Panc1 (cell line): ENCODE data around the gene FAM216B. TPM values are rescaled to one million over a fixed set of nuclear protein-coding genes. Genes with fewer than 3 reads are reported as not detected.

Experiments used
- ATAC-seq: fragments of 200-7000 bp; cut with Tn5 transposase; 2 replicates; pipeline ENCODE4 v1.9.1; 2020; ENCODE audit warnings: mild to moderate bottlenecking, moderate library complexity
- BruUV-seq: library from RNA; stranded (reverse); fragments of 400-500 nt; replicated peaks from 2 replicates; lab custom pipeline; 2021; lab: Mats Ljungman, UMichigan
- CTCF ChIA-PET: fragments of 300-600 bp; sonication (Branson Sonifier 250); formaldehyde crosslinking; loops from one replicate; lab custom pipeline; 2022; ENCODE audit warnings: antibody characterized with exemption; lab: Charles Lee
- POLR2A ChIA-PET: fragments of 300-600 bp; sonication (Branson Sonifier 250); formaldehyde crosslinking; loops from one replicate; lab custom pipeline; 2022; ENCODE audit warnings: antibody characterized with exemption; lab: Charles Lee
- DNase-seq: peaks from one replicate; pipeline ENCODE4 v3.0.0-alpha.2; 2010; ENCODE audit warnings: low read depth, low spot score
- H3K27ac ChIP-seq: 2 replicates; pipeline ENCODE4 v1.5.1; 2011; ENCODE audit warnings: mild to moderate bottlenecking, low read length, inconsistent platforms
- H3K27me3 ChIP-seq: fragments of 200-500 bp; sonication (Bioruptor generic); 2 replicates; pipeline ENCODE4 v1.6.0; 2014; ENCODE audit warnings: low read length, inconsistent platforms; ENCODE audit not compliant: control insufficient read depth, insufficient read depth
- H3K36me3 ChIP-seq: fragments of 200-500 bp; sonication (Bioruptor generic); 2 replicates; pipeline ENCODE4 v1.5.1; 2014; ENCODE audit warnings: inconsistent platforms, mild to moderate bottlenecking, low read length, moderate library complexity; ENCODE audit not compliant: control insufficient read depth, insufficient read depth
- H3K4me1 ChIP-seq: 2 replicates; pipeline ENCODE4 v1.5.1; 2011; ENCODE audit warnings: inconsistent platforms, mild to moderate bottlenecking, low read length, moderate library complexity; ENCODE audit not compliant: control insufficient read depth, insufficient read depth
- H3K4me3 ChIP-seq, 2 experiments: 2 replicates each; pipeline ENCODE4 v1.5.1; 2011 to 2012; ENCODE audit warnings: low read depth in 2 of 2, low read length in 2 of 2, mild to moderate bottlenecking in 2 of 2, inconsistent platforms in 1 of 2, moderate library complexity in 1 of 2
- H3K9me3 ChIP-seq: fragments of 200-500 bp; sonication (Bioruptor generic); 2 replicates; pipeline ENCODE4 v1.5.1; 2014; ENCODE audit warnings: low read depth, mild to moderate bottlenecking, inconsistent platforms, low read length, moderate library complexity; ENCODE audit not compliant: control insufficient read depth, insufficient read depth
- POLR2AphosphoS5 ChIP-seq: IDR thresholded peaks from 2 replicates; pipeline ENCODE4 v1.6.1; 2012; ENCODE audit warnings: mild to moderate bottlenecking, low read depth, low read length, moderate library complexity
- SIN3A ChIP-seq: IDR thresholded peaks from 2 replicates; pipeline ENCODE4 v1.6.1; 2012; ENCODE audit warnings: low read depth, mild to moderate bottlenecking, low read length, moderate library complexity, borderline replicate concordance; ENCODE audit not compliant: insufficient read depth
- TCF7L2 ChIP-seq: IDR thresholded peaks from 2 replicates; pipeline ENCODE4 v1.6.1; 2011; ENCODE audit warnings: mild to moderate bottlenecking, low read depth, low read length, inconsistent platforms
- in situ Hi-C: cut with HindIII; loops from 2 replicates; pipeline ENCODE4 v1.10.0; 2016; ENCODE audit warnings: low sequenced_read_pairs, low pct_unique_long_range_greater_than_20kb
- intact Hi-C: fragments of 100-400 bp; cut with micrococcal nuclease; formaldehyde crosslinking; loops from one replicate; pipeline ENCODE4 v1.10.0; 2022; ENCODE audit not compliant: unreplicated experiment
- total RNA-seq: library from RNA; stranded (reverse); gene quantifications from one replicate; pipeline ENCODE4 v1.2.1, GENCODE V29; 2021; ENCODE audit not compliant: unreplicated experiment
- TF ChIP-seq, protein P1 (sequence below): fragments of 450-650 bp; IDR thresholded peaks from 2 replicates; pipeline ENCODE4 v1.5.1; 2017; ENCODE audit warnings: mild to moderate bottlenecking
- TF ChIP-seq, protein P2 (sequence below), 2 experiments: IDR thresholded peaks; 2 replicates each; pipeline ENCODE4 v1.6.1; 2011 to 2012; ENCODE audit warnings: low read depth in 2 of 2, control low read depth in 1 of 2, low read length in 1 of 2, mild to moderate bottlenecking in 1 of 2, moderate library complexity in 1 of 2; ENCODE audit not compliant: insufficient read depth in 1 of 2

Gene FAM216B
- total RNA-seq, 1 experiment from 2014 or later, result 0.05 TPM

DNA sequence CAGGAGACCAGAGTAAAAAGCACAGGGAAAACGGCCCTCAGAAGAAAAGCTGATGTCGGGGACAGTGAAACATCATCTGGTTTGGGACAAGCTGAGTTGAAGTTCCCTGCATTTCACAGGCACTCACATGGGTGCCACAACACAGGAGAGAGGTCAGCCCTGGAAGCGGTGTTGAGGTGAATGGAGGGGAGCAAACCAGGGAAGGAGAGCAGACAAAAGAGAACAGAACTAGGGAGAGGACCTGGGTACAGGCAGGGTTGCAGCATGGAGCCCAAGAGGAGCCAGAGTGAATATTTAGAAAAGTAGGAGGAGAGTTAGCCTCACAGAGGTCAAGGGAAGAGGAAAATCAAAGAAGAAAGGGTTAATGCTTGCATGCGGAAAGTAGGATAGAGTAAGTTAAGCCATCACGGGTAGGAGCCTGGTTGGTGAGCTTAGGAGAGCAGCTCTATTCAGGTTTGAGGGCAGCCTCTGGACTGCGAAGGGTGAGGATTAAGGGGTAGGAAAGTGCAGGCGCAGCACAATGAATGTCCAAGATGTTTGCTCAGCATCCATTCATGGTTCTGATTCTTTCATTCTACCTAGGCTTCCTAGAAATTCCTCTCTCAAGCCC, 15.5 kb downstream of the FAM216B start:
- no peaks in the 10 kb centered on the region for H3K9me3 ChIP-seq
- intact Hi-C loops, result no loop called here
- in situ Hi-C loops, result no loop called here
- no TSS peak for BruUV-seq
- no peak for DNase-seq
- TF ChIP-seq, protein P1, sequence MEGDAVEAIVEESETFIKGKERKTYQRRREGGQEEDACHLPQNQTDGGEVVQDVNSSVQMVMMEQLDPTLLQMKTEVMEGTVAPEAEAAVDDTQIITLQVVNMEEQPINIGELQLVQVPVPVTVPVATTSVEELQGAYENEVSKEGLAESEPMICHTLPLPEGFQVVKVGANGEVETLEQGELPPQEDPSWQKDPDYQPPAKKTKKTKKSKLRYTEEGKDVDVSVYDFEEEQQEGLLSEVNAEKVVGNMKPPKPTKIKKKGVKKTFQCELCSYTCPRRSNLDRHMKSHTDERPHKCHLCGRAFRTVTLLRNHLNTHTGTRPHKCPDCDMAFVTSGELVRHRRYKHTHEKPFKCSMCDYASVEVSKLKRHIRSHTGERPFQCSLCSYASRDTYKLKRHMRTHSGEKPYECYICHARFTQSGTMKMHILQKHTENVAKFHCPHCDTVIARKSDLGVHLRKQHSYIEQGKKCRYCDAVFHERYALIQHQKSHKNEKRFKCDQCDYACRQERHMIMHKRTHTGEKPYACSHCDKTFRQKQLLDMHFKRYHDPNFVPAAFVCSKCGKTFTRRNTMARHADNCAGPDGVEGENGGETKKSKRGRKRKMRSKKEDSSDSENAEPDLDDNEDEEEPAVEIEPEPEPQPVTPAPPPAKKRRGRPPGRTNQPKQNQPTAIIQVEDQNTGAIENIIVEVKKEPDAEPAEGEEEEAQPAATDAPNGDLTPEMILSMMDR, result no peak
- no peak for TF ChIP-seq POLR2AphosphoS5
- TF ChIP-seq TCF7L2, result no peak
- no peak for TF ChIP-seq SIN3A
- TF ChIP-seq, protein P2, sequence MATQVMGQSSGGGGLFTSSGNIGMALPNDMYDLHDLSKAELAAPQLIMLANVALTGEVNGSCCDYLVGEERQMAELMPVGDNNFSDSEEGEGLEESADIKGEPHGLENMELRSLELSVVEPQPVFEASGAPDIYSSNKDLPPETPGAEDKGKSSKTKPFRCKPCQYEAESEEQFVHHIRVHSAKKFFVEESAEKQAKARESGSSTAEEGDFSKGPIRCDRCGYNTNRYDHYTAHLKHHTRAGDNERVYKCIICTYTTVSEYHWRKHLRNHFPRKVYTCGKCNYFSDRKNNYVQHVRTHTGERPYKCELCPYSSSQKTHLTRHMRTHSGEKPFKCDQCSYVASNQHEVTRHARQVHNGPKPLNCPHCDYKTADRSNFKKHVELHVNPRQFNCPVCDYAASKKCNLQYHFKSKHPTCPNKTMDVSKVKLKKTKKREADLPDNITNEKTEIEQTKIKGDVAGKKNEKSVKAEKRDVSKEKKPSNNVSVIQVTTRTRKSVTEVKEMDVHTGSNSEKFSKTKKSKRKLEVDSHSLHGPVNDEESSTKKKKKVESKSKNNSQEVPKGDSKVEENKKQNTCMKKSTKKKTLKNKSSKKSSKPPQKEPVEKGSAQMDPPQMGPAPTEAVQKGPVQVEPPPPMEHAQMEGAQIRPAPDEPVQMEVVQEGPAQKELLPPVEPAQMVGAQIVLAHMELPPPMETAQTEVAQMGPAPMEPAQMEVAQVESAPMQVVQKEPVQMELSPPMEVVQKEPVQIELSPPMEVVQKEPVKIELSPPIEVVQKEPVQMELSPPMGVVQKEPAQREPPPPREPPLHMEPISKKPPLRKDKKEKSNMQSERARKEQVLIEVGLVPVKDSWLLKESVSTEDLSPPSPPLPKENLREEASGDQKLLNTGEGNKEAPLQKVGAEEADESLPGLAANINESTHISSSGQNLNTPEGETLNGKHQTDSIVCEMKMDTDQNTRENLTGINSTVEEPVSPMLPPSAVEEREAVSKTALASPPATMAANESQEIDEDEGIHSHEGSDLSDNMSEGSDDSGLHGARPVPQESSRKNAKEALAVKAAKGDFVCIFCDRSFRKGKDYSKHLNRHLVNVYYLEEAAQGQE (IDR thresholded peaks at IDR 0.05; ENCODE audit: insufficient read depth in 1 of 2, low read depth in 2 of 2, low read length in 1 of 2), result no peak
- no peaks in the 10 kb centered on the region for H3K4me1 ChIP-seq
- no peak overlapping the region for H3K4me3 ChIP-seq
- ChIA-PET CTCF (no interaction called here), POLR2A (no interaction called here)
- no peak overlapping the region for H3K27ac ChIP-seq
- H3K27me3 ChIP-seq, result no peaks in the 10 kb centered on the region
- no peak for ATAC-seq
- H3K36me3 ChIP-seq, result no peaks in the 10 kb centered on the region

DNA sequence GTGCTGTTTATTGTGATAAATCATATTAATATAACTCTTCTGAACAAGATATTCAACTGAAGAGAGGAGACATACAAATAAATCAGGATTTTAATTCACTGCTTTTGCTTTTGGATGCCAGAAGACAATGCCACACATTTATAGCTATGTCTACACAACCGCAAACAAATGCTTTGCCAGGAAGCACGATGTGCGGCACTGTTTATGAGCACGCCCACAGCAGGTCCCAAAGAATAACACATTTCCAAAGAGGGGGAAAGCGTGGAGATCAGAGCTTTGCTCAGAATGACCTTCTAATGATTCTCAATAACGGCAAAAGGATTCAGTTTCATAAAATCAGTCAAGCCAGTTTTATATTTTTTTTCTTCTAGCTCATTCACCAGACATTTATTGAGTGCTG, 16.7 kb downstream of the FAM216B start:
- Histone ChIP-seq H3K4me3 (no peak overlapping the region), H3K9me3 (no peaks in the 10 kb centered on the region), H3K27ac (no peak overlapping the region), H3K27me3 (no peaks in the 10 kb centered on the region), H3K4me1 (no peaks in the 10 kb centered on the region), H3K36me3 (no peaks in the 10 kb centered on the region)
- ATAC-seq, result no peak
- no TSS peak for BruUV-seq
- ChIA-PET POLR2A (no interaction called here), CTCF (no interaction called here)
- DNase-seq, result no peak
- in situ Hi-C loops, result no loop called here
- TF ChIP-seq POLR2AphosphoS5 (no peak), SIN3A (no peak), TCF7L2 (no peak)
- TF ChIP-seq, protein P2 (IDR thresholded peaks at IDR 0.05; ENCODE audit: insufficient read depth in 1 of 2, low read depth in 2 of 2, low read length in 1 of 2), result no peak
- TF ChIP-seq, protein P1, result no peak
- intact Hi-C loops, result no loop called here
